ENCODE results near the gene CDC27. TPM values are rescaled to one million over a fixed set of nuclear protein-coding genes. Genes with fewer than 3 reads are reported as not detected.

The CDC27 gene
- total and polyA plus RNA-seq, 2 of the 4 experiments (the other 2 are of a cell fraction) = 47.7 to 190 TPM

- Histone ChIP-seq H4K20me1 (ENCODE audit: insufficient read depth, low read length) (peaks cover 9% of the 10 kb centered on the region), H2AK5ac (ENCODE audit: low read depth, low read length) (no peak overlapping the region), H3K18ac (ENCODE audit: low read depth, low read length) (no peak overlapping the region), H3K27ac (ENCODE audit: insufficient read depth, low read length) (no peak overlapping the region), H3K9me1 (ENCODE audit: insufficient read depth, low read length) (no peaks in the 10 kb centered on the region), H4K5ac (ENCODE audit: low read depth, low read length) (no peak overlapping the region), H3K4ac (ENCODE audit: low read depth, low read length) (no peak overlapping the region), H3K14ac (replicated peaks; ENCODE audit: low read depth, low read length) (no peak overlapping the region), H3K4me1 (ENCODE audit: control insufficient read depth, insufficient read depth, low read length) (no peaks in the 10 kb centered on the region), H3K9ac (ENCODE audit: low read depth, low read length) (no peak overlapping the region), H2BK20ac (ENCODE audit: low read depth, low read length) (no peak overlapping the region), H4K91ac (ENCODE audit: insufficient read depth, low read depth, low read length) (no peak overlapping the region), H3K27me3 (ENCODE audit: control insufficient read depth, insufficient read depth, low read length) (no peaks in the 10 kb centered on the region), H2AFZ (replicated peaks; ENCODE audit: low read length, poor library complexity) (no peak overlapping the region), H2BK5ac (ENCODE audit: low read depth, low read length, poor library complexity, severe bottlenecking) (no peak overlapping the region), H3K56ac (ENCODE audit: extremely low read depth, insufficient read depth, low read length) (no peak overlapping the region), H4K8ac (ENCODE audit: low read depth in 2 of 2, low read length in 2 of 2) (no peak overlapping the region), H3K4me3 (ENCODE audit: insufficient read depth, low read depth, low read length) (no peak overlapping the region), H2BK120ac (ENCODE audit: low read depth, low read length) (no peak overlapping the region), H3K4me2 (ENCODE audit: low read depth, low read length) (no peak overlapping the region), H3K36me3 (ENCODE audit: control insufficient read depth, insufficient read depth, low read length) (peaks cover 34% of the 10 kb centered on the region), H2AK9ac (replicated peaks; ENCODE audit: low read depth, low read length, poor library complexity) (no peak overlapping the region), H3K79me1 (ENCODE audit: low read depth in 1 of 2, low read length in 2 of 2) (peaks cover 18 to 34% of the 10 kb centered on the region in 2 experiments), H2BK15ac (ENCODE audit: low read depth, low read length) (no peak overlapping the region), H3K23ac (ENCODE audit: low read depth, low read length) (no peak overlapping the region), H3K9me3 (ENCODE audit: control insufficient read depth, insufficient read depth, low read length) (no peaks in the 10 kb centered on the region)
- no TSS peak for BruUV-seq (replicated peaks)
- DNase-seq (no peak), ATAC-seq (ENCODE audit: low read depth) (no peak)
- in situ Hi-C loops (cut with MboI; ENCODE audit: low sequenced_read_pairs) = loop anchor here (25.0 kb wide), 1 partner anchor 450 kb away; no protein-coding TSS in a partner anchor
- CTCF ChIA-PET = no interaction called here
- intact Hi-C loops (cut with micrococcal nuclease) = loop anchor here (5.0 kb wide), 1 partner anchor 35 kb away; no protein-coding TSS in a partner anchor
- POLR2A ChIA-PET (ENCODE audit: unreplicated experiment) = no interaction called here
- no CpG with 5 or more reads among the region's 2 CpGs for WGBS, 2 experiments (ENCODE audit: extremely low coverage in 2 of 2, insufficient read length in 1 of 2)
- dilution Hi-C loops (cut with HindIII; ENCODE audit: low sequenced_read_pairs, unreplicated experiment) = no loop called here
- TF ChIP-seq CHD1 (IDR thresholded peaks at IDR 0.05; ENCODE audit: low read depth, low read length) = no peak
- no peak for TF ChIP-seq MAFK (IDR thresholded peaks at IDR 0.05; ENCODE audit: low read depth, low read length)
- no peak for TF ChIP-seq RAD21 (IDR thresholded peaks at IDR 0.05; ENCODE audit: low read length)
- TF ChIP-seq FOS (IDR thresholded peaks at IDR 0.05; ENCODE audit: low read depth, low read length) = no peak
- TF ChIP-seq CEBPB (IDR thresholded peaks at IDR 0.05; ENCODE audit: low read depth, low read length) = no peak
- TF ChIP-seq MAZ (IDR thresholded peaks at IDR 0.05; ENCODE audit: borderline replicate concordance, low read depth, low read length) = no peak
- no peak for TF ChIP-seq SMC3 (IDR thresholded peaks at IDR 0.05; ENCODE audit: low read depth, low read length)
- no peak for TF ChIP-seq MXI1 (IDR thresholded peaks at IDR 0.05; ENCODE audit: borderline replicate concordance, low read depth, low read length)
- no peak for TF ChIP-seq ELK1 (IDR thresholded peaks at IDR 0.05; ENCODE audit: borderline replicate concordance, low read depth, low read length)
- TF ChIP-seq POLR2A (IDR thresholded peaks at IDR 0.05; ENCODE audit: low read depth, low read length) = no peak
- TF ChIP-seq CTCF (conservative IDR thresholded peaks at IDR 0.05; ENCODE audit: low read depth, low read length) = no peak
- no peak for TF ChIP-seq RCOR1 (IDR thresholded peaks at IDR 0.05; ENCODE audit: insufficient replicate concordance, low read length)
- no peak for TF ChIP-seq BHLHE40 (IDR thresholded peaks at IDR 0.05; ENCODE audit: low read depth, low read length)
- no peak for TF ChIP-seq NFE2L2 (IDR thresholded peaks at IDR 0.05; ENCODE audit: low read depth, low read length)
These were observed 27.0 kb downstream of the CDC27 start for GRCh38 chr17:47162013-47162622.
